ENCODE data around the gene ZG16. TPM values are rescaled to one million over a fixed set of nuclear protein-coding genes. Genes with fewer than 3 reads are reported as not detected.
A peak's percentile ranks its signal among the peaks of the same experiment; 100 is the strongest.

The ZG16 gene
- total RNA-seq, 1 donor from 2014 or later, result not detected

DNA sequence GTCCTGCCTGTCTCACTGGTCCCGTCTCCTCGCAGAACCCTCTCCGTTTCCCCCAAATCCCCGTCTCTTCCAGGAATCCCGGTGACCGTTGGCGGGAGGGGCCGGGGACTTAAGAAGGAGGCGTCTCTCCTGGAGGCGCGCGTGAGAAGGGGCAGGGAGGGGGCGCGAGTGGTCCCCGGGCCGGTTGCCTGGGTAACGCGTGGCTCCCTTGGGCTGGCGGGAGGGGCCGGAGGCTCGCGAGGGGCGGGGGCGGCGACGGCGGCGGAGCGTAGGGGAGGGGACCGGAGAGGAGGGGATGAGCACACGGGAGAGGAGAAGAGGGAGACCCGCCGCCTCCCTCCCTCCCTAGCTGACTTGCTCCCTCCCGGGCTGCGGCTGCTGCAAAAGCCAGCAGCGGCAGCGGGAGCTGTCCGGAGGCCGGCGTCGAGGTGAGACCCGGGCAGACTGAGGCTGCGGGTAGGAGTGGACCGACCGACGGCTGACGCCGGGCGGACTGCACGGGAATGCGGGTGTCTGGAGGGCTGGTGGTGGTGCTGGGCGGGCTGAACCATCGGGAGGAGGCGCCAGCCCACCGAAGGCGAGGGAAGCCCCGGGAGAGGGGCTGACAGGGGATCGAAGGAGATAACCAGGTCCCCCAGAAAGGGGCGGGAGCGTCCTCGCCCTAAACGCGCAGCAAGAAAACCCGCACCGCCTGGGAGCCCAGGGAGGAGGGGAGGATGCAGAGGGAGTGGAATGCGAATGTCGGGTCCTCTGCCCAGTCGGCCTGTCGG lies 34.0 kb downstream of the ZG16 start, which contains the start of gene PRRT2:
Gene PRRT2 (plus strand): TSS at position 298 of the 770 bp plus-strand sequence. CDS start 862 bp downstream, outside the sequence.
- intact Hi-C loops (cut with micrococcal nuclease), result loop anchor here (1.0 to 10.0 kb wide), 3 partner anchors 8 to 243 kb away; partner anchors contain the start of gene MVP
- H3K36me3 Mint-ChIP-seq (ENCODE audit: low read depth), result peaks cover 39% of the 10 kb centered on the region
- H3K4me3 Mint-ChIP-seq, result peak within 1 kb of the TSS; percentile 89

DNA sequence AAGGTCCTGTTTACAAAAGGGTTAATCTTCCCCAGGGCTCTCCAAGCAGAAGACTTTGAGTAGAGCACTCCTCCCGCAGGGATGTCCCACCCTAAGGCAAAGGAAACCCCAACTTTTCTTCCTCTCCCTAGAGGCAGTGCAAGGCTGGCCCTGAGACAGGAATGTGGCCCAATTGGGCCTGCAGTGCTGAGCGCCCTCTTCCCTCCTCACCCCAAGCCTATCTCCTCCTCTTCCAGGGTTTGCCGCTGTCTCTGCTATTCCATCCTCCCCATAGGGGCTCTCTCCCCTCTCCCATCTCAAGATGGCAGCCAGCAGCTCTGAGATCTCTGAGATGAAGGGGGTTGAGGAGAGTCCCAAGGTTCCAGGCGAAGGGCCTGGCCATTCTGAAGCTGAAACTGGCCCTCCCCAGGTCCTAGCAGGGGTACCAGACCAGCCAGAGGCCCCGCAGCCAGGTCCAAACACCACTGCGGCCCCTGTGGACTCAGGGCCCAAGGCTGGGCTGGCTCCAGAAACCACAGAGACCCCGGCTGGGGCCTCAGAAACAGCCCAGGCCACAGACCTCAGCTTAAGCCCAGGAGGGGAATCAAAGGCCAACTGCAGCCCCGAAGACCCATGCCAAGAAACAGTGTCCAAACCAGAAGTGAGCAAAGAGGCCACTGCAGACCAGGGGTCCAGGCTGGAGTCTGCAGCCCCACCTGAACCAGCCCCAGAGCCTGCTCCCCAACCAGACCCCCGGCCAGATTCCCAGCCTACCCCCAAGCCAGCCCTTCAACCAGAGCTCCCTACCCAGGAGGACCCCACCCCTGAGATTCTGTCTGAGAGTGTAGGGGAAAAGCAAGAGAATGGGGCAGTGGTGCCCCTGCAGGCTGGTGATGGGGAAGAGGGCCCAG lies 34.9 kb downstream of the ZG16 start:
- Mint-ChIP-seq H3K4me1 (peaks cover 65% of the 10 kb centered on the region), H3K36me3 (ENCODE audit: low read depth) (peaks cover 35% of the 10 kb centered on the region), H3K4me3 (peak overlapping the region; percentile 89), H3K27me3 (peaks cover 6% of the 10 kb centered on the region), H3K9me3 (no peaks in the 10 kb centered on the region), H3K27ac (no peak overlapping the region)
- intact Hi-C loops (cut with micrococcal nuclease), result loop anchor here (10.0 kb wide), 1 partner anchor 242 kb away; a partner anchor contains a TSS
- DNase-seq, result no peak

More for the DNA sequence above, 34.0 kb downstream of the ZG16 start, which contains the start of gene PRRT2:
- Mint-ChIP-seq H3K4me1 (peaks cover 67% of the 10 kb centered on the region), H3K27me3 (peaks cover 6% of the 10 kb centered on the region), H3K27ac (peak within 1 kb of the TSS; percentile 86), H3K9me3 (no peaks in the 10 kb centered on the region)
- peak; percentile 87 for DNase-seq

DNA sequence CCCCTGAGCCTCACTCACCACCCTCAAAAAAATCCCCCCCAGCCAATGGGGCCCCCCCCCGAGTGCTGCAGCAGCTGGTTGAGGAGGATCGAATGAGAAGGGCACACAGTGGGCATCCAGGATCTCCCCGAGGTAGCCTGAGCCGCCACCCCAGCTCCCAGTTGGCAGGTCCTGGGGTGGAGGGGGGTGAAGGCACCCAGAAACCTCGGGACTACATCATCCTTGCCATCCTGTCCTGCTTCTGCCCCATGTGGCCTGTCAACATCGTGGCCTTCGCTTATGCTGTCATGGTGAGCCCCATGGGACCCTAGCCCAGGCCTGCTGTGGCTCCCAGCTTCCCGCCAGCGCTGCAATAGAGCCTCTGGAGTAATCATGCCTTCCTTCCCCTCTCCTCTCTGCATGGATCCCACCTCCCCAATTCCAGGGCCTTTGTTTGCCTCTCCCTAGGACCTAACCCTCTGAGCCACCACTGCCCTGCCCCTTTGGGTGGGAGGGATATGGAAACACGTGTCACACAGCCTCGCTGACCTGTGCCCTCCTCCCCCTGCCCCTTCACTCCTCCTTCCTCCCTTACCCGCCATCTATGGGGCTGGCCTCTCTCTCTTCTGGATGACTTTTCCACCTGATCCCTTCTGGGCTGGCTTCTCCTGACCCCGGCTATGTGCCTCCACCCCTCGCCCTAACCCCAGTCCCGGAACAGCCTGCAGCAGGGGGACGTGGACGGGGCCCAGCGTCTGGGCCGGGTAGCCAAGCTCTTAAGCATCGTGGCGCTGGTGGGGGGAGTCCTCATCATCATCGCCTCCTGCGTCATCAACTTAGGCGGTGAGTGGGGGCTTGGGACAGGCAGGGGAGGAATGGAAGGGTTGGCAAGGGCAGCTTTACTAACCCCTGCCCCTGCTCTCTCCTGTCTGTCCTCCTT lies 35.8 kb downstream of the ZG16 start:
- H3K36me3 Mint-ChIP-seq (ENCODE audit: low read depth), result peaks cover 33% of the 10 kb centered on the region
- DNase-seq, result no peak
- no peaks in the 10 kb centered on the region for H3K9me3 Mint-ChIP-seq
- H3K4me3 Mint-ChIP-seq, result peak overlapping the region; percentile 50
- H3K27me3 Mint-ChIP-seq, result peaks cover 6% of the 10 kb centered on the region
- intact Hi-C loops (cut with micrococcal nuclease), result loop anchor here (10.0 kb wide), 1 partner anchor 241 kb away; a partner anchor contains a TSS
- peaks cover 65% of the 10 kb centered on the region for H3K4me1 Mint-ChIP-seq
- H3K27ac Mint-ChIP-seq, result no peak overlapping the region

DNA sequence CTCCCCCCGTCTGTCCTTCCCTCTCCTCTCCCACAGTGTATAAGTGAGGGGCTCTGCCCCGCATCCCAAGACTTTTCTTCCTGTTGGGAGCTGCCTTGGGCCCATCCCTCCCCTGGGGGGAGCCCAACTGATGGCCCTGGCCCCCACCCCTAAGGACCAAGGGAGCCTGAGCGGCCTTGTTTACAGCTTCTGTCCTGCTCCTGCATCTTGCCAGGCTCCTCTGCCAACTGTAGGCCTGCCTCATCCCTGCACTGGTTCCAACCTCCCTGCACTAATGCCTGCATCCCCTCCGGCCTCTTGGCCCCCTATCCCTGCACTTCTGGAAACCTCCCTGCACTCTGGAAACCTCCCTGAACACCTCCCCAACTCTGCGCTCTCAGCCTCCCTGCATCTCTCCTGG lies 36.5 kb downstream of the ZG16 start:
- intact Hi-C loops (cut with micrococcal nuclease), result loop anchor here (10.0 kb wide), 1 partner anchor 240 kb away; a partner anchor contains a TSS
- Mint-ChIP-seq H3K27ac (peak overlapping the region; percentile 94), H3K4me1 (peaks cover 67% of the 10 kb centered on the region), H3K4me3 (peak overlapping the region; percentile 91), H3K27me3 (peaks cover 6% of the 10 kb centered on the region), H3K36me3 (ENCODE audit: low read depth) (peaks cover 34% of the 10 kb centered on the region), H3K9me3 (no peaks in the 10 kb centered on the region)
- DNase-seq, result no peak

DNA sequence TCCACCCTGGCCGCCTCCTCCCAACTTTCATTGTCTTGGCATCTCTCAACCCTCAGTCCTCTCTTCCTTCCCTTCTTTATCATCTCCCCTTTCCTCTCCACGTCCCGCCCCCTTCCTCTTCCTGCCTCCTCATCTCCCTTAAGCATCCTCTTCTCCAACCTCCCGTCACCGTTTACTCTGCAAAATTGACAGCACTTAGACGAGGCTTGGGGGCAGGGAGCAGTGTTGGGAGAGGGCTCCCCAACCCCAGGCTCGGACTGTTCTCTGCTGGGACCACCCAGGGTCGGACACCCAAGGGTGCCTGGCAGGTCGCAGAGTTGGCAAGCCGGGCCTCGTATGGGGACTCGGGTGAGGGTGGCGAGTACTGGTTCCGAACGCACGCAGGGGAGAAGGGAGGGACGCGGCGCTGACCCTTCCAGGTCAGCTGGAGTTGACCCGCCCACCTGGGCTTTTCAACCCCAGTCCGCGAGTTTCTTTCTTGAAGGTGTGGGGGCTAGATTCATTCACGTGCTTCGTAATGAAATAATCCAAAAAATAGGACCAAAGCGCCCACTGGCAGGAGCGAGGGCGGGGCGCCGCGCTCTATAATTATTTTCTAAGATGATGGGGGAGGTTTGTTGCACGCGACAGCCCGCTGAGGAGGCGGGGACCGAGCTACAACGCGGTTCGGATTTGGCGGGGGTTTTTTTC lies 37.1 kb downstream of the ZG16 start:
- DNase-seq, result peak; percentile 73
- Mint-ChIP-seq H3K9me3 (no peaks in the 10 kb centered on the region), H3K36me3 (ENCODE audit: low read depth) (peaks cover 35% of the 10 kb centered on the region), H3K27me3 (peaks cover 6% of the 10 kb centered on the region), H3K4me1 (peaks cover 68% of the 10 kb centered on the region), H3K27ac (peak overlapping the region; percentile 94), H3K4me3 (peak overlapping the region; percentile 91)
- intact Hi-C loops (cut with micrococcal nuclease), result loop anchor here (10.0 kb wide), 1 partner anchor 240 kb away; a partner anchor contains a TSS

DNA sequence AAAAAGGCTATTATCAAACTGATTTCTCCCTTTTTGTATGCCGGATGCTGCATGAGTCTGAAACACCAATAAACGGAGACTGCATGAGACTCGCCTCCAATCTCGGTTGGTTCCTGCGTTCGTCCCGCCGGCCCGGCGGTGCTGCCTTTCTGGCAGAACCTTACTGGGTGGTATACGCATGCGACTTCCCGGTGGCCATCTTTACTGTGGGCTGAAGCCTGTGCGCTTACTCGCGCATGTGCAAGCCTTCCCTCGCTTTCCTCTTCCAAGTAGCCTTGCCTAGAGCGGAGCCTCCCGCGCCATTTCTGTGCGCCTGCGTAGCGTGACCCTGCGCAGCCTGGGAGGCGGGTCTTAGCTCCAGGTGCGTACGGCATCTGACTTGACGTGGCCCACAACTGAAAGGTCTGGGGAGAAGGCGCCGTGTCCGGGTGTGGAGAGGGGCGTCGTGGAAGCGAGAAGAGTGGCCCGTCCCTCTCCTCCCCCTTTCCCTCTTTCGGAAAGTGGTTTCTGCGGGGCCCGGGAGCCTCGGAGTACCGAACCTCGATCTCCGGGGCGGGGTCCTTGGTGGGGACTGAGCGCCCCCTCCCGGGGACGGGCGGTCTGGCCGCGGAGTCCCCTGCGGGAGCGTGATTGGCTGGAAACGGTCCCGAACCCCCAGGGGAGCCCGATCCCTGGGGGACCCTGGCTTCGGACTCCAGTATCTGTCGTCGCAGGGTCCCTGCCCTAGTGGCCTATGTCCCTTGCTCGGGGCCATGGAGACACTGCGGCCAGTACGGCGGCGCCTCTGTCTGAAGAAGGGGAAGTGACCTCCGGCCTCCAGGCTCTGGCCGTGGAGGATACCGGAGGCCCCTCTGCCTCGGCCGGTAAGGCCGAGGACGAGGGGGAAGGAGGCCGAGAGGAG lies 38.0 kb downstream of the ZG16 start, which contains the start of gene PAGR1:
Gene PAGR1 (plus strand): TSS at position 360 of the 901 bp plus-strand sequence. CDS start 374 bp downstream, at position 734.
- H3K27me3 Mint-ChIP-seq, result peaks cover 6% of the 10 kb centered on the region
- H3K4me1 Mint-ChIP-seq, result peaks cover 62% of the 10 kb centered on the region
- H3K36me3 Mint-ChIP-seq (ENCODE audit: low read depth), result peaks cover 31% of the 10 kb centered on the region
- H3K4me3 Mint-ChIP-seq, result peak within 1 kb of the TSS; percentile 91
- DNase-seq, result peak; percentile 100
- intact Hi-C loops (cut with micrococcal nuclease), result loop anchor here (1.0 to 10.0 kb wide), 6 partner anchors 8 to 239 kb away; partner anchors contain the start of genes CDIPT, KIF22 and TAOK2
- no peaks in the 10 kb centered on the region for H3K9me3 Mint-ChIP-seq
- H3K27ac Mint-ChIP-seq, result peak within 1 kb of the TSS; percentile 94

DNA sequence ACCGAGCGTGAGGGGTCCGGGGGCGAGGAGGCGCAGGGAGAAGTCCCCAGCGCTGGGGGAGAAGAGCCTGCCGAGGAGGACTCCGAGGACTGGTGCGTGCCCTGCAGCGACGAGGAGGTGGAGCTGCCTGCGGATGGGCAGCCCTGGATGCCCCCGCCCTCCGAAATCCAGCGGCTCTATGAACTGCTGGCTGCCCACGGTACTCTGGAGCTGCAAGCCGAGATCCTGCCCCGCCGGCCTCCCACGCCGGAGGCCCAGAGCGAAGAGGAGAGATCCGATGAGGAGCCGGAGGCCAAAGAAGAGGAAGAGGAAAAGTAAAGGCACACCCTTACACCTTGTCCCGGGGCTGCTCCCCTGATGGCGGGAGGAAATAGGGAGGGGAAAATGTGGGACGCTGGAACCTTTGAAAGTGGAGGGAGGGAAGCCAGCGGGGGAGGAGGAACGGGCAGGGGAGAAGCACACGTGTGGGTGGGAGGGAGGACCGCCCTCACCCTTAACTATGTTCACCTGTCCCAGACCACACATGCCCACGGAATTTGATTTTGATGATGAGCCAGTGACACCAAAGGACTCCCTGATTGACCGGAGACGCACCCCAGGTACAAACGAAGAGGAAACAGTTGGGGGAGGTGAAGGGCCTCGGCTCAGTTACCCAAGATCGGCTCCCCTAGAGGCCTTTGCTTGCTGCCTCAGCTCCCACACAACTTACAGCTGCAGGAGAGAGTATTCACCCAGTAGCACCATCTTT lies 38.8 kb downstream of the ZG16 start:
- Mint-ChIP-seq H3K4me1 (peaks cover 60% of the 10 kb centered on the region), H3K36me3 (ENCODE audit: low read depth) (peaks cover 30% of the 10 kb centered on the region), H3K27me3 (peaks cover 6% of the 10 kb centered on the region), H3K27ac (peak overlapping the region; percentile 94), H3K4me3 (peak overlapping the region; percentile 91), H3K9me3 (no peaks in the 10 kb centered on the region)
- intact Hi-C loops (cut with micrococcal nuclease), result loop anchor here (1.0 to 10.0 kb wide), 7 partner anchors 9 to 238 kb away; partner anchors contain the start of genes CDIPT, KIF22 and TAOK2
- DNase-seq, result peak; percentile 89

DNA sequence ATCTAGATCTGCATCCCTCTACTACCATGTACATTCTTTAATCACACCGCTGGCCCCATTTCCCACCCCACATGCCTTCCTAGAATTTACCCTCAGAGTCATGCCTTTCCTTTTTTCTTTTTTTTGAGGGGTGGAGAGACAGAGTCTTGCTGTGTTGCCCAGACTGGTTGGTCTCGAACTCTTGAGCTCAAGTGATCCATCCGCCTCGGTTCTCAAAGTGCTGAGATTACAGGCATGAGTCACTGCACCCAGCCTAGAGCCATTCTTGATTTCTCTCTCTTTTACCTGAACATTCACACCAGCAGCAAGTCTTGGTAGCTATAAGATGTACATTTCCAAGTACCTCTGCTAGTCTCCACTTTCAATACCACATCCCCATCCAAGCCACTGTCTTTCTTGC lies 40.0 kb downstream of the ZG16 start:
- no peaks in the 10 kb centered on the region for H3K9me3 Mint-ChIP-seq
- H3K27me3 Mint-ChIP-seq, result peaks cover 4% of the 10 kb centered on the region
- peaks cover 63% of the 10 kb centered on the region for H3K4me1 Mint-ChIP-seq
- H3K4me3 Mint-ChIP-seq, result peak overlapping the region; percentile 99
- DNase-seq, result no peak
- peaks cover 33% of the 10 kb centered on the region for H3K36me3 Mint-ChIP-seq (ENCODE audit: low read depth)
- intact Hi-C loops (cut with micrococcal nuclease), result loop anchor here (10.0 kb wide), 1 partner anchor 237 kb away; a partner anchor contains a TSS
- H3K27ac Mint-ChIP-seq, result peak overlapping the region; percentile 94

DNA sequence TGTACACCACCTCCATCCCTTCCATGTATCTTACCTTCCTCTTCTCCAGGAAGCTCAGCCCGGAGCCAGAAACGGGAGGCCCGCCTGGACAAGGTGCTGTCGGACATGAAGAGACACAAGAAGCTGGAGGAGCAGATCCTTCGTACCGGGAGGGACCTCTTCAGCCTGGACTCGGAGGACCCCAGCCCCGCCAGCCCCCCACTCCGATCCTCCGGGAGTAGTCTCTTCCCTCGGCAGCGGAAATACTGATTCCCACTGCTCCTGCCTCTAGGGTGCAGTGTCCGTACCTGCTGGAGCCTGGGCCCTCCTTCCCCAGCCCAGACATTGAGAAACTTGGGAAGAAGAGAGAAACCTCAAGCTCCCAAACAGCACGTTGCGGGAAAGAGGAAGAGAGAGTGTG lies 41.5 kb downstream of the ZG16 start:
- Mint-ChIP-seq H3K27ac (peak overlapping the region; percentile 91), H3K9me3 (no peaks in the 10 kb centered on the region), H3K4me3 (peak overlapping the region; percentile 99), H3K27me3 (peaks cover 2% of the 10 kb centered on the region), H3K4me1 (peaks cover 57% of the 10 kb centered on the region), H3K36me3 (ENCODE audit: low read depth) (peaks cover 33% of the 10 kb centered on the region)
- intact Hi-C loops (cut with micrococcal nuclease), result loop anchor here (10.0 kb wide), 1 partner anchor 235 kb away; a partner anchor contains a TSS
- DNase-seq, result no peak

DNA sequence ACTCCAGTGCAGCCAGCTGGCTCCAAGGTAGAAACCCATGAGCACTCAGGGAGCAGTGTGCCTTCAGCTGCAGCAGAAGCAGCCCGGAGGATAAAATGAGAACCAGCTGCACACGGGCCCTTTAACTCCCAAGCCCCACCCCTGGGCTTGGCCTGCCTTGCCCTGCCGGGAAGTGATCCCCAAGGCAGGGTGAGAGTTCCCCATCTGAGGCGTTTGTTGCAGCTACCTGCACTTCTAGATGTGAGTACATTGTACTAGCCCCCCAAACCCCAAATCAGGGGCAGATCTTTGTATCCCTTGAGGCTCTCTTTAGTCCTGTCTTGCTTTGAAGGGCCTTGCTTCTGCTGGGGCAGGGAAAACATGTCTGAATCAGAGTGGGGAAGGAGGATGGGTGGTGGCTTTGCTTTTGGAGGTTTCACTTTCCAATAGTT lies 42.2 kb downstream of the ZG16 start, which contains the start of gene MVP:
Gene MVP (plus strand): TSS at position 192 of the 431 bp plus-strand sequence. CDS start 10,088 bp downstream, outside the sequence.
- intact Hi-C loops (cut with micrococcal nuclease), result loop anchor here (1.0 kb wide), 2 partner anchors 9 to 30 kb away; partner anchors contain the start of gene KIF22
- peak; percentile 91 for DNase-seq
- peaks cover 2% of the 10 kb centered on the region for H3K27me3 Mint-ChIP-seq
- no peaks in the 10 kb centered on the region for H3K9me3 Mint-ChIP-seq
- peak within 1 kb of the TSS; percentile 91 for H3K27ac Mint-ChIP-seq
- peaks cover 58% of the 10 kb centered on the region for H3K4me1 Mint-ChIP-seq
- H3K4me3 Mint-ChIP-seq, result peak within 1 kb of the TSS; percentile 99
- H3K36me3 Mint-ChIP-seq (ENCODE audit: low read depth), result peaks cover 37% of the 10 kb centered on the region

Measured in activated CD4-positive, alpha-beta T cell treated with anti-CD3 and anti-CD28 coated beads, Interleukin-2, amount 10 ng/mL, durations not matched to agents 24 days and 14 days (primary cell).